Mesendoderm (in vitro differentiated cells): ENCODE measurements around the gene ZNF791. TPM values are rescaled to one million over a fixed set of nuclear protein-coding genes. Genes with fewer than 3 reads are reported as not detected.
"Not testable (repeated sequence)": the region's sequence is repeated elsewhere in the genome, so short reads cannot be mapped to it uniquely, and the experiment has no call there.

Experiments used
- DNase-seq: peaks from one replicate; pipeline ENCODE4 v3.0.0; 2013
- H2AK5ac ChIP-seq: 2 replicates; pipeline ENCODE4 v1.6.1; 2013; ENCODE audit warnings: low read length, inconsistent platforms
- H2BK120ac ChIP-seq: 2 replicates; pipeline ENCODE4 v1.6.1; 2013; ENCODE audit warnings: low read depth, mild to moderate bottlenecking, low read length, moderate library complexity, mixed read lengths
- H2BK15ac ChIP-seq: replicated peaks from 2 replicates; pipeline ENCODE4 v1.6.1; 2013; ENCODE audit warnings: low read depth, mild to moderate bottlenecking, moderate library complexity
- H2BK5ac ChIP-seq: 2 replicates; pipeline ENCODE4 v1.6.1; 2013; ENCODE audit warnings: low read length, inconsistent platforms
- H3K18ac ChIP-seq: 2 replicates; pipeline ENCODE4 v1.6.1; 2013; ENCODE audit warnings: mild to moderate bottlenecking, low read length, mixed read lengths
- H3K23ac ChIP-seq: one replicate; pipeline ENCODE4 v1.6.1; 2013; ENCODE audit warnings: low read length
- H3K27ac ChIP-seq: 2 replicates; pipeline ENCODE4 v1.5.1; 2013; ENCODE audit warnings: low read depth, mild to moderate bottlenecking, inconsistent platforms, low read length, moderate library complexity
- H3K27me3 ChIP-seq: 2 replicates; pipeline ENCODE4 v1.6.1; 2013; ENCODE audit warnings: low read length, control low read depth, mild to moderate bottlenecking, inconsistent platforms; ENCODE audit not compliant: insufficient read depth, poor library complexity
- H3K36me3 ChIP-seq: 2 replicates; pipeline ENCODE4 v1.6.1; 2013; ENCODE audit warnings: low read length, inconsistent platforms; ENCODE audit not compliant: control insufficient read depth, insufficient read depth
- H3K4ac ChIP-seq: one replicate; pipeline ENCODE4 v1.6.1; 2013; ENCODE audit warnings: low read depth, mild to moderate bottlenecking, low read length, moderate library complexity
- H3K4me1 ChIP-seq: 2 replicates; pipeline ENCODE4 v1.6.1; 2013; ENCODE audit warnings: low read depth, low read length, inconsistent platforms; ENCODE audit not compliant: control insufficient read depth
- H3K4me2 ChIP-seq: 2 replicates; pipeline ENCODE4 v1.6.1; 2013; ENCODE audit warnings: low read length
- H3K4me3 ChIP-seq: 2 replicates; pipeline ENCODE4 v1.5.1; 2013; ENCODE audit warnings: mild to moderate bottlenecking, low read length
- H3K56ac ChIP-seq: one replicate; pipeline ENCODE4 v1.6.1; 2013; ENCODE audit warnings: low read length
- H3K79me1 ChIP-seq: 2 replicates; pipeline ENCODE4 v1.6.1; 2013; ENCODE audit warnings: low read length, inconsistent platforms
- H3K79me2 ChIP-seq: 2 replicates; pipeline ENCODE4 v1.6.1; 2013; ENCODE audit warnings: mild to moderate bottlenecking, low read length; ENCODE audit not compliant: control insufficient read depth, insufficient read depth
- H3K9ac ChIP-seq: 2 replicates; pipeline ENCODE4 v1.6.1; 2013; ENCODE audit warnings: low read length, inconsistent platforms
- H4K5ac ChIP-seq: one replicate; pipeline ENCODE4 v1.6.1; 2013; ENCODE audit warnings: low read length
- H4K8ac ChIP-seq: one replicate; pipeline ENCODE4 v1.6.1; 2013; ENCODE audit warnings: low read depth, mild to moderate bottlenecking, control low read depth, low read length, moderate library complexity
- WGBS: extraction: QIAGEN DNeasy Blood & Tissue Kit; methylation state at CpG from one replicate; pipeline ENCODE4 v1.1.7; 2013; ENCODE audit warnings: low lambda C conversion rate, missing lambda C conversion rate; ENCODE audit not compliant: insufficient coverage; ENCODE audit errors: extremely low coverage; 5-methylcytosine and 5-hydroxymethylcytosine counted together
- polyA plus RNA-seq, 2 experiments: library from polyadenylated mRNA; stranded (reverse); fragments of 200-250 nt; gene quantifications; one replicate each; pipeline ENCODE4 v1.2.3, GENCODE V29; 2013

The ZNF791 gene
- 16.9 TPM for polyA plus RNA-seq (2013, experiment 1 of 2)
- polyA plus RNA-seq (2013, experiment 2 of 2) = 16.3 TPM

GRCh38 chr19:12610540-12611360 lies at the start of gene ZNF791, which contains the start of gene ZNF490:
Gene ZNF791, plus strand, starts transcription at chr19:12610920. Its CDS starts 160 bp downstream, at chr19:12611080.
Gene ZNF490, minus strand, starts transcription at chr19:12610813. Its CDS starts 133 bp downstream, at chr19:12610680.
- Histone ChIP-seq H3K18ac (peak within 1 kb of the TSS; percentile 57), H3K4me1 (no peaks in the 10 kb centered on the region), H3K79me2 (peaks cover 29% of the 10 kb centered on the region), H4K5ac (peak within 1 kb of the TSS; percentile 59), H2BK15ac (no peak within 1 kb of the TSS), H2BK120ac (no peak within 1 kb of the TSS), H3K4me3 (peak within 1 kb of the TSS; percentile 99), H3K79me1 (peaks cover 5% of the 10 kb centered on the region), H3K36me3 (no peaks in the 10 kb centered on the region), H2AK5ac (no peak within 1 kb of the TSS), H3K27me3 (no peaks in the 10 kb centered on the region), H3K27ac (peak within 1 kb of the TSS; percentile 85), H3K23ac (peak within 1 kb of the TSS; percentile 24), H3K4me2 (peak within 1 kb of the TSS; percentile 98), H3K9ac (peak within 1 kb of the TSS; percentile 97), H4K8ac (no peak within 1 kb of the TSS), H2BK5ac (peak within 1 kb of the TSS; percentile 78), H3K4ac (no peak within 1 kb of the TSS), H3K56ac (peak within 1 kb of the TSS; percentile 98)
- WGBS = no CpG with 5 or more reads among the region's 61 CpGs
- DNase-seq = peak; percentile 98

GRCh38 chr19:12564016-12564664 lies 46.6 kb upstream of the ZNF791 start:
- WGBS = no CpG with 5 or more reads among the region's 19 CpGs
- H3K27ac ChIP-seq = no peak overlapping the region

GRCh38 chr19:12566380-12566779 lies 44.3 kb upstream of the ZNF791 start:
- not testable (repeated sequence) for H2AK5ac ChIP-seq, H3K9ac ChIP-seq, H3K4me2 ChIP-seq, H2BK15ac ChIP-seq, DNase-seq, H4K8ac ChIP-seq, H3K27ac ChIP-seq, H3K4me1 ChIP-seq, H3K36me3 ChIP-seq, H3K4ac ChIP-seq, H3K79me1 ChIP-seq, H3K23ac ChIP-seq, H3K18ac ChIP-seq, H2BK5ac ChIP-seq, H3K27me3 ChIP-seq, H3K79me2 ChIP-seq, H3K56ac ChIP-seq, H3K4me3 ChIP-seq, H2BK120ac ChIP-seq, H4K5ac ChIP-seq
- WGBS = no CpG with 5 or more reads among the region's 5 CpGs

More at GRCh38 chr19:12564016-12564664, 46.6 kb upstream of the ZNF791 start:
- H3K36me3 ChIP-seq = no peaks in the 10 kb centered on the region
- no peaks in the 10 kb centered on the region for H3K79me1 ChIP-seq
- no peaks in the 10 kb centered on the region for H3K79me2 ChIP-seq
- no peak overlapping the region for H3K56ac ChIP-seq
- H3K27me3 ChIP-seq = no peaks in the 10 kb centered on the region
- DNase-seq = peak; percentile 86
- no peak overlapping the region for H3K23ac ChIP-seq
- H2BK15ac ChIP-seq = no peak overlapping the region
- no peak overlapping the region for H2BK120ac ChIP-seq
- H3K4me3 ChIP-seq = no peak overlapping the region
- H4K8ac ChIP-seq = no peak overlapping the region
- H4K5ac ChIP-seq = no peak overlapping the region
- no peak overlapping the region for H3K9ac ChIP-seq
- H3K4me1 ChIP-seq = no peaks in the 10 kb centered on the region
- no peak overlapping the region for H3K18ac ChIP-seq
- H2AK5ac ChIP-seq = no peak overlapping the region
- no peak overlapping the region for H2BK5ac ChIP-seq
- H3K4me2 ChIP-seq = no peak overlapping the region
- H3K4ac ChIP-seq = no peak overlapping the region

GRCh38 chr19:12567951-12568350 lies 42.8 kb upstream of the ZNF791 start:
- Histone ChIP-seq H3K27ac (no peak overlapping the region), H2AK5ac (no peak overlapping the region), H3K9ac (no peak overlapping the region), H4K8ac (no peak overlapping the region), H3K18ac (no peak overlapping the region), H3K36me3 (no peaks in the 10 kb centered on the region), H3K79me2 (no peaks in the 10 kb centered on the region), H3K4me3 (no peak overlapping the region), H3K4me1 (no peaks in the 10 kb centered on the region), H2BK120ac (no peak overlapping the region), H3K27me3 (no peaks in the 10 kb centered on the region), H3K23ac (no peak overlapping the region), H3K79me1 (no peaks in the 10 kb centered on the region), H3K4ac (no peak overlapping the region), H2BK15ac (no peak overlapping the region), H3K4me2 (no peak overlapping the region), H4K5ac (no peak overlapping the region), H3K56ac (no peak overlapping the region), H2BK5ac (no peak overlapping the region)
- DNase-seq = no peak
- no CpG with 5 or more reads among the region's 4 CpGs for WGBS

- Histone ChIP-seq H3K4me3 (no peak overlapping the region), H3K23ac (no peak overlapping the region), H3K4me2 (no peak overlapping the region), H3K36me3 (no peaks in the 10 kb centered on the region), H2BK15ac (no peak overlapping the region), H3K79me1 (no peaks in the 10 kb centered on the region), H4K5ac (no peak overlapping the region), H3K4me1 (no peaks in the 10 kb centered on the region), H3K79me2 (no peaks in the 10 kb centered on the region), H3K4ac (no peak overlapping the region), H4K8ac (no peak overlapping the region), H2BK5ac (no peak overlapping the region), H3K27me3 (no peaks in the 10 kb centered on the region), H2AK5ac (no peak overlapping the region), H3K27ac (no peak overlapping the region), H3K18ac (no peak overlapping the region), H3K56ac (no peak overlapping the region), H2BK120ac (no peak overlapping the region), H3K9ac (no peak overlapping the region)
- no CpG with 5 or more reads among the region's 7 CpGs for WGBS
- no peak for DNase-seq
Observed at GRCh38 chr19:12574036-12574435, 36.7 kb upstream of the ZNF791 start.
